Gastrocnemius medialis (tissue), 4 donors: ENCODE data around the gene THSD7B. TPM values are rescaled to one million over a fixed set of nuclear protein-coding genes. Genes with fewer than 3 reads are reported as not detected.

Source experiments
- ATAC-seq, 2 donors: fragments of 150-250 bp; one replicate each; pipeline ENCODE4 v1.9.1; 2016
- DNase-seq, 2 donors: peaks; one replicate each; pipeline ENCODE4 v3.0.0-alpha.2; 2019
- H3K27ac ChIP-seq, 4 donors: fragments of 200-600 bp; sonication (generic); 1 replicate in 1 of 4; 2 replicates in 3 of 4; pipeline ENCODE4 v1.5.1; 2016 to 2018; ENCODE audit warnings: mild to moderate bottlenecking in 2 of 4, moderate library complexity in 1 of 4
- H3K27me3 ChIP-seq, 3 donors: fragments of 200-600 bp; sonication (generic) in 2 of 3; 1 replicate in 1 of 3; 2 replicates in 2 of 3; pipeline versions ENCODE4 v1.5.1 to v1.6.0; 2016 to 2019; ENCODE audit warnings: mild to moderate bottlenecking in 1 of 3, moderate library complexity in 1 of 3
- H3K36me3 ChIP-seq, 2 donors: fragments of 200-600 bp; sonication (generic) in 1 of 2; one replicate each; pipeline ENCODE4 v1.5.1; 2017 to 2018
- H3K4me1 ChIP-seq, 2 donors: fragments of 200-600 bp; sonication (generic) in 1 of 2; one replicate each; pipeline ENCODE4 v1.5.1; 2016 to 2017; ENCODE audit warnings: mild to moderate bottlenecking in 2 of 2
- H3K4me3 ChIP-seq, 4 donors: fragments of 200-600 bp; sonication (generic) in 3 of 4; 1 replicate in 1 of 4; 2 replicates in 3 of 4; pipeline ENCODE4 v1.5.1; 2016 to 2019; ENCODE audit warnings: mild to moderate bottlenecking in 2 of 4
- H3K9me3 ChIP-seq, 3 donors: fragments of 200-600 bp; sonication (generic) in 2 of 3; 1 replicate in 1 of 3; 2 replicates in 2 of 3; pipeline ENCODE4 v1.5.1; 2016 to 2019
- CTCF ChIP-seq, 5 experiments: fragments of 450-650 bp in 3 of 5; fragments of 200-600 bp in 2 of 5; sonication (generic) in 2 of 5; IDR thresholded peaks in 4 of 5; conservative IDR thresholded peaks in 1 of 5; 1 replicate in 4 of 5; 2 replicates in 1 of 5; pipeline ENCODE4 v1.5.1; 2016 to 2019; ENCODE audit warnings: antibody characterized with exemption in 5 of 5, mild to moderate bottlenecking in 3 of 5, moderate library complexity in 3 of 5
- POLR2A ChIP-seq, 2 donors: fragments of 450-650 bp; IDR thresholded peaks; one replicate each; pipeline ENCODE4 v1.6.1; 2017; ENCODE audit warnings: antibody characterized with exemption in 2 of 2, mild to moderate bottlenecking in 2 of 2, moderate library complexity in 2 of 2
- in situ Hi-C, 4 donors: fragments of 200-750 bp; cut with MboI; loops; one replicate each; pipeline versions ENCODE4 v1.15.0 to v1.8.0; 2017; ENCODE audit warnings: low sequenced_read_pairs in 4 of 4
- intact Hi-C: fragments of 100-400 bp; cut with DNase I; formaldehyde crosslinking; loops from one replicate; pipeline ENCODE4 v1.15.1; 2023; ENCODE audit warnings: low total_unique reads
- total RNA-seq, 4 donors: library from RNA; depleted of rRNA; stranded (reverse); fragments of >200 nt; gene quantifications; one replicate each; pipeline versions ENCODE4 v1.1.0 to v1.2.3, GENCODE V29; 2016

The THSD7B gene
- total RNA-seq, 4 donors from 2014 or later, result not detected

GRCh38 chr2:137291836-137292570, 526.7 kb downstream of the THSD7B start:
- Histone ChIP-seq H3K9me3 (no peaks in the 10 kb centered on the region), H3K27me3 (no peaks in the 10 kb centered on the region), H3K27ac (no peak overlapping the region), H3K4me3 (no peak overlapping the region), H3K36me3 (no peaks in the 10 kb centered on the region), H3K4me1 (no peaks in the 10 kb centered on the region)
- DNase-seq (no peak), ATAC-seq (no peak)
- intact Hi-C loops, result no loop called here
- TF ChIP-seq CTCF (IDR thresholded peaks at IDR 0.05 in 4 of 5, conservative IDR thresholded peaks at IDR 0.05 in 1 of 5), result no peak
- no peak for TF ChIP-seq POLR2A (IDR thresholded peaks at IDR 0.05)
- in situ Hi-C loops, result no loop called here

- intact Hi-C loops, result no loop called here
- Histone ChIP-seq H3K4me1 (no peaks in the 10 kb centered on the region), H3K27me3 (no peaks in the 10 kb centered on the region), H3K27ac (no peak overlapping the region), H3K9me3 (no peaks in the 10 kb centered on the region), H3K4me3 (no peak overlapping the region), H3K36me3 (no peaks in the 10 kb centered on the region)
- DNase-seq (no peak), ATAC-seq (no peak)
- in situ Hi-C loops, result no loop called here
- TF ChIP-seq CTCF (IDR thresholded peaks at IDR 0.05 in 4 of 5, conservative IDR thresholded peaks at IDR 0.05 in 1 of 5), result no peak
These were observed 533.0 kb downstream of the THSD7B start for GRCh38 chr2:137298377-137298776.

GRCh38 chr2:137300987-137301386, 535.6 kb downstream of the THSD7B start:
- no peaks in the 10 kb centered on the region for H3K36me3 ChIP-seq
- intact Hi-C loops (no loop called here), in situ Hi-C loops (no loop called here)
- H3K27ac ChIP-seq, result no peak overlapping the region
- no peak for TF ChIP-seq POLR2A (IDR thresholded peaks at IDR 0.05)
- no peak for TF ChIP-seq CTCF (IDR thresholded peaks at IDR 0.05 in 4 of 5, conservative IDR thresholded peaks at IDR 0.05 in 1 of 5)
- H3K4me3 ChIP-seq, result no peak overlapping the region
- ATAC-seq (no peak), DNase-seq (no peak)
- H3K27me3 ChIP-seq, result no peaks in the 10 kb centered on the region
- no peaks in the 10 kb centered on the region for H3K9me3 ChIP-seq
- no peaks in the 10 kb centered on the region for H3K4me1 ChIP-seq

GRCh38 chr2:137302957-137303356, 537.6 kb downstream of the THSD7B start:
- Histone ChIP-seq H3K4me3 (no peak overlapping the region), H3K9me3 (no peaks in the 10 kb centered on the region), H3K36me3 (no peaks in the 10 kb centered on the region), H3K27me3 (no peaks in the 10 kb centered on the region), H3K4me1 (no peaks in the 10 kb centered on the region), H3K27ac (no peak overlapping the region)
- intact Hi-C loops, result no loop called here
- TF ChIP-seq POLR2A (IDR thresholded peaks at IDR 0.05) (no peak), CTCF (IDR thresholded peaks at IDR 0.05 in 4 of 5, conservative IDR thresholded peaks at IDR 0.05 in 1 of 5) (no peak)
- ATAC-seq, result no peak
- in situ Hi-C loops, result no loop called here
- DNase-seq, result no peak

GRCh38 chr2:137316075-137316474, 550.7 kb downstream of the THSD7B start:
- Histone ChIP-seq H3K27ac (no peak overlapping the region), H3K36me3 (no peaks in the 10 kb centered on the region), H3K4me3 (no peak overlapping the region), H3K4me1 (no peaks in the 10 kb centered on the region), H3K27me3 (no peaks in the 10 kb centered on the region), H3K9me3 (no peaks in the 10 kb centered on the region)
- ATAC-seq, result no peak
- DNase-seq, result no peak
- TF ChIP-seq CTCF (IDR thresholded peaks at IDR 0.05 in 4 of 5, conservative IDR thresholded peaks at IDR 0.05 in 1 of 5), result no peak
- intact Hi-C loops, result no loop called here
- in situ Hi-C loops, result no loop called here
